ENCODE results near the gene ELOVL2. TPM values are rescaled to one million over a fixed set of nuclear protein-coding genes. Genes with fewer than 3 reads are reported as not detected.
"Not testable (repeated sequence)": the region's sequence is repeated elsewhere in the genome, so short reads cannot be mapped to it uniquely, and the experiment has no call there.

The ELOVL2 gene
- total RNA-seq, 1 donor from 2014 or later = 0.23 TPM

GRCh38 chr6:11009353-11009752 is 34.8 kb downstream of the ELOVL2 start:
- Histone ChIP-seq H3K4me1 (peaks cover 9% of the 10 kb centered on the region), H3K27me3 (peaks cover 6% of the 10 kb centered on the region), H3K4me3 (no peak overlapping the region), H3K36me3 (no peaks in the 10 kb centered on the region), H3K9me3 (no peaks in the 10 kb centered on the region), H3K27ac (no peak overlapping the region)
- TF ChIP-seq, protein P1, sequence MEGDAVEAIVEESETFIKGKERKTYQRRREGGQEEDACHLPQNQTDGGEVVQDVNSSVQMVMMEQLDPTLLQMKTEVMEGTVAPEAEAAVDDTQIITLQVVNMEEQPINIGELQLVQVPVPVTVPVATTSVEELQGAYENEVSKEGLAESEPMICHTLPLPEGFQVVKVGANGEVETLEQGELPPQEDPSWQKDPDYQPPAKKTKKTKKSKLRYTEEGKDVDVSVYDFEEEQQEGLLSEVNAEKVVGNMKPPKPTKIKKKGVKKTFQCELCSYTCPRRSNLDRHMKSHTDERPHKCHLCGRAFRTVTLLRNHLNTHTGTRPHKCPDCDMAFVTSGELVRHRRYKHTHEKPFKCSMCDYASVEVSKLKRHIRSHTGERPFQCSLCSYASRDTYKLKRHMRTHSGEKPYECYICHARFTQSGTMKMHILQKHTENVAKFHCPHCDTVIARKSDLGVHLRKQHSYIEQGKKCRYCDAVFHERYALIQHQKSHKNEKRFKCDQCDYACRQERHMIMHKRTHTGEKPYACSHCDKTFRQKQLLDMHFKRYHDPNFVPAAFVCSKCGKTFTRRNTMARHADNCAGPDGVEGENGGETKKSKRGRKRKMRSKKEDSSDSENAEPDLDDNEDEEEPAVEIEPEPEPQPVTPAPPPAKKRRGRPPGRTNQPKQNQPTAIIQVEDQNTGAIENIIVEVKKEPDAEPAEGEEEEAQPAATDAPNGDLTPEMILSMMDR (IDR thresholded peaks at IDR 0.05) = no peak
- intact Hi-C loops (cut with DNase I) = no loop called here
- DNase-seq (no peak), ATAC-seq (no peak)

DNA sequence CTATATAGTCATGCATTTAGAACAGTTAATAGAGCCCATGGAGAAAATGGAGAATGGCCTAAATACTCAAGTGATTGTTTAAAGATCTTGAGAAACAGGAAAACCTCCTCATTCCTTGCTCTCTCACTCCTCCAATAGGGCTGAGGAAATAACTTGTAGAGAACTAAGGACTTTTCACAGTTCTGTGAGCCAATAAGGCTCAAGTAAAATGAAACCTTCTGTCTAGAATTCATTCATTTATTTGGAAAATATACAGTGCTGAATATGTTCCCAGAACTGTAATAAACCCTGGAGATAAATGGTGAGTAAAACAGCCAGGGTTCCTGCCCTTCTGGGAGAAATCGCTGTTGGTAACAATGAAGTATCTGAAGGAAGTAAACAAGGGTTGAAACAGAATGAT is 35.3 kb downstream of the ELOVL2 start:
- no peaks in the 10 kb centered on the region for H3K36me3 ChIP-seq
- TF ChIP-seq, protein P1 (IDR thresholded peaks at IDR 0.05) = no peak
- H3K9me3 ChIP-seq = no peaks in the 10 kb centered on the region
- no peak for DNase-seq
- peaks cover 9% of the 10 kb centered on the region for H3K4me1 ChIP-seq
- H3K27me3 ChIP-seq = peaks cover 6% of the 10 kb centered on the region
- H3K27ac ChIP-seq = no peak overlapping the region
- ATAC-seq = no peak
- intact Hi-C loops (cut with DNase I) = no loop called here
- H3K4me3 ChIP-seq = no peak overlapping the region

DNA sequence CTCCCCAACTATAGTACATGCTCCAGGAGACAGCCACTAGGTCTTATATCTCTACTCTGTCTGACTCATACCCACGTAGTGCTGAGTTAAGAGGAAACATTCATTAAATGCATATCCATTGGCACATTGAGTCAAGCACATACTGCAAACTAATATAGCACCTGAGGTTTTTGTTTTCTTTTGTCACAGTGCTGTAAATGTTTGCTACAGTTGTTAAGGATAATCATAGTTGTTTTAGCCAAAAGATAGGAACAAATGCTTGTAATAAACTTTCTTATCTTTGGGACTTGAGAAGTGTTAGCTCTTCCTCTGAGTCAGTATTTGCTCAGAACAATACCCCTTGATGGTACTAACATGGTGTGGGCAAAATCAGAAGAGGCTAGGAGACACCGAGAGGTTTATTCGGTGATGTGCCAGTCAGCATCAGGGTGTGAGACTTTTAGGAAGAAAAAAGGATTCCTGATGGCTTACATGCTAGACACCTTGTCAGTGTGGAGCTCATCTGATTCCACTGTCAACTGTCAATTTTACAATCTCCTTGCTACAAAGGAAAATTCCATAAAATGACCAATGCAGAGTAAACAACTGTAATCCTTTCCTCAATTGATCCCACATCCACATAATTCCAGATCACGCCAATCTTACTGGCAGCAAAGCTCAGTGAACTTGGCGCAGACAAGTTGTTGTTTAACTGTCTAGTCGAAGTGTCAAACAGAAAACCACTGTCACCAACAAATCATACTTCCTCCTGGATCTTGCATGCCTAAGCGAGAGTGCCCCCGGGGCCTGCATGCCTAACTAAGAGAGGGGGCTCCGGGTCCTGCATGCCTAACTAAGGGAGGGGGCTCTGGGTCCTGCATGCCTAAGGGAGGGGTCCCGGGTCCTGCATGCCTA is 36.1 kb downstream of the ELOVL2 start:
- TF ChIP-seq, protein P1 (IDR thresholded peaks at IDR 0.05) = no peak
- H3K4me1 ChIP-seq = peaks cover 9% of the 10 kb centered on the region
- intact Hi-C loops (cut with DNase I) = no loop called here
- ATAC-seq (no peak), DNase-seq (no peak)
- no peaks in the 10 kb centered on the region for H3K36me3 ChIP-seq
- H3K9me3 ChIP-seq = no peaks in the 10 kb centered on the region
- H3K27me3 ChIP-seq = peaks cover 6% of the 10 kb centered on the region
- no peak overlapping the region for H3K4me3 ChIP-seq
- H3K27ac ChIP-seq = no peak overlapping the region

GRCh38 chr6:11006061-11006460 is 38.0 kb downstream of the ELOVL2 start:
- no peak overlapping the region for H3K27ac ChIP-seq
- peaks cover 9% of the 10 kb centered on the region for H3K4me1 ChIP-seq
- H3K27me3 ChIP-seq = no peaks in the 10 kb centered on the region
- no peaks in the 10 kb centered on the region for H3K36me3 ChIP-seq
- TF ChIP-seq, protein P1 (IDR thresholded peaks at IDR 0.05) = no peak
- DNase-seq (no peak), ATAC-seq (no peak)
- H3K9me3 ChIP-seq = no peaks in the 10 kb centered on the region
- intact Hi-C loops (cut with DNase I) = no loop called here
- no peak overlapping the region for H3K4me3 ChIP-seq

- H3K4me3 ChIP-seq; ATAC-seq; H3K36me3 ChIP-seq; H3K27me3 ChIP-seq; intact Hi-C loops (cut with DNase I); H3K27ac ChIP-seq; H3K4me1 ChIP-seq; H3K9me3 ChIP-seq; DNase-seq: not testable (repeated sequence)
These were observed 40.8 kb downstream of the ELOVL2 start for GRCh38 chr6:11003297-11003696.

GRCh38 chr6:11002176-11002575 is 41.9 kb downstream of the ELOVL2 start:
- no peak for ATAC-seq
- TF ChIP-seq, protein P1 (IDR thresholded peaks at IDR 0.05) = no peak
- Histone ChIP-seq H3K27me3 (no peaks in the 10 kb centered on the region), H3K4me1 (no peaks in the 10 kb centered on the region), H3K9me3 (no peaks in the 10 kb centered on the region), H3K4me3 (no peak overlapping the region), H3K36me3 (no peaks in the 10 kb centered on the region), H3K27ac (no peak overlapping the region)
- intact Hi-C loops (cut with DNase I) = no loop called here
- DNase-seq = no peak

Data from upper lobe of right lung (tissue), 1 donor.